ENCODE data around the gene SON.
"Not testable (repeated sequence)": the region's sequence is repeated elsewhere in the genome, so short reads cannot be mapped to it uniquely, and the experiment has no call there.

The SON gene

DNA sequence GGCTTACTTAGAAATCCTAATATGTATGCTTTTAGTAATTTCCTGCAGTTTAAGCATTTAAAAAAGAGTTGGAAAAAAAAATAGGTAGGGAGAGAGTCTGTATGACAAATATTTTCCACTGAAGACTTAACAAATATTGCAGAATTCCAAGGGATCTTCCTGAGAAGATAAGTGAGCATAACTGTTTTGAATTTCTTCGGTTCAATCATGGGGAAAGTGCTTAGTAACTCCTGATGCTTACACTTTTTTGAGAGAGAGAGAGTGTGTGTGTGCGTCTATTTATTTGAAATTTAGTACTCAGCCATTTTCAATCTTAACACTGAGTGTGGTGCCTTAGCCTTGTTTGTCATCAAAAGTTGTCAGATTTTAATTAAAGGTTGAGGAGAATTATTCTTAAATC is 18.5 kb downstream of the SON start:
- H3K27ac ChIP-seq (ENCODE audit: low read depth, low read length): no peak overlapping the region
- no peak overlapping the region for H3K4me3 ChIP-seq (ENCODE audit: low read length)
- H3K9ac ChIP-seq (ENCODE audit: low read length): no peak overlapping the region
- peaks cover 23% of the 10 kb centered on the region for H3K36me3 ChIP-seq (ENCODE audit: control insufficient read depth, insufficient read depth, low read length)
- no peaks in the 10 kb centered on the region for H3K27me3 ChIP-seq (ENCODE audit: control insufficient read depth, insufficient read depth, low read length)
- peaks cover 8% of the 10 kb centered on the region for H3K4me1 ChIP-seq (ENCODE audit: control insufficient read depth, insufficient read depth, low read length)

DNA sequence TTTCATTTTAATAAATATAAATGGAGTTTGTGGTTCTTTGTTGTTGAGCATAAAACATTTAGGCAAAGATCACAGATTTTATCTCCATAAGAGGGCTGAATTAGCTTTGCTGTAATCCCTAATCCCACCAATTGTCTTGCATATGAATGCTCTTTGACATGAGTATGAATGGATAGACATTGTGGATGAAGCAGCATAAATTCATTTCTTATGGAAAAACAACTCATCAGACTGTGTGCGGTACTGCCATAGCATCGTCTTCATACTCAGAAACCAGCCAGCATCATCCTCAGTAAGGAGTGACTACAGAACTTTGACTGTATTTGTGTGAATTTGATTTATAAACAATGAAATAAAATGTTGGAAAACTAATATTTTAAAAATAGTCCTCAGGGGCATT is 19.6 kb downstream of the SON start:
- H3K27ac ChIP-seq (ENCODE audit: low read depth, low read length): no peak overlapping the region
- no peaks in the 10 kb centered on the region for H3K27me3 ChIP-seq (ENCODE audit: control insufficient read depth, insufficient read depth, low read length)
- H3K4me3 ChIP-seq (ENCODE audit: low read length): no peak overlapping the region
- H3K9ac ChIP-seq (ENCODE audit: low read length): no peak overlapping the region
- H3K36me3 ChIP-seq (ENCODE audit: control insufficient read depth, insufficient read depth, low read length): peaks cover 23% of the 10 kb centered on the region
- peaks cover 8% of the 10 kb centered on the region for H3K4me1 ChIP-seq (ENCODE audit: control insufficient read depth, insufficient read depth, low read length)

DNA sequence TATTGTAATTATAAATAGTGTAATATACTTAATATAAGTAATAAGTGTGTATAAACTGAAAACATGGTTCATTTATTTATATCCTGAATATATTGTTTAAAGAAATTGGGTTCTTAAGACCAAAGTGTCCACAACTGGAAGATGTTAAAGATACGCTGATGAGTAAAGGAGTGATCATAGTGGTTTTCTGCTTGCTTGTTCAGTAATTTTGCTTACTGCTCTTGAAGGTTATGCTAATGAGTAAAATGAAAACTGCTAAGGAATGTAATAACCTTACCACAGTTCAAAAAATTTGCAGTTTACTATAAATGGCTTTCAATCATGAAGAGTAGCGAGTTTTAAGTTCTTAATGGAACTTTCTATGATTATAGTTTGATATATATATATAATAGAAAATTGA is 23.7 kb downstream of the SON start:
- Histone ChIP-seq H3K27ac (ENCODE audit: low read depth, low read length) (no peak overlapping the region), H3K4me1 (ENCODE audit: control insufficient read depth, insufficient read depth, low read length) (no peaks in the 10 kb centered on the region), H3K36me3 (ENCODE audit: control insufficient read depth, insufficient read depth, low read length) (peaks cover 15% of the 10 kb centered on the region), H3K4me3 (ENCODE audit: low read length) (no peak overlapping the region), H3K9ac (ENCODE audit: low read length) (no peak overlapping the region), H3K27me3 (ENCODE audit: control insufficient read depth, insufficient read depth, low read length) (no peaks in the 10 kb centered on the region)

DNA sequence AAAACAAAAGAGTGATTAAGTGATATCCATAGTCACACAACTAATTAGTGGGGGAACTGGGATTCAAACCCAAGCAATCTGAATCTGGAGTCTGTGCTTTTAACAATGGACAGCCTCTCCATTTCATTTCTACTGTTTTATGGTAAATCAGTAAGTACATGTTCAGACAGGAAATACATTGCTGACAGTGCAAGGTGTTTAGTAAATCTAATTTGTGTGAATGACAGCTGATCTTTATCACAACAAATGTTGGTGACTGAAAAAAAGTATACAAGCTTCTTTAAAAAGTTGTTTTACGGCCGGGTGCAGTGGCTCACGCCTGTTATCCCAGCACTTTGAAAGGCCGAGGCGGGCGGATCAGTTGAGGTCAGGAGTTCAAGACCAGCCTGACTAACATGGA is 25.1 kb downstream of the SON start:
- Histone ChIP-seq H3K4me1 (ENCODE audit: control insufficient read depth, insufficient read depth, low read length) (peaks cover 2% of the 10 kb centered on the region), H3K4me3 (ENCODE audit: low read length) (no peak overlapping the region), H3K27ac (ENCODE audit: low read depth, low read length) (no peak overlapping the region), H3K36me3 (ENCODE audit: control insufficient read depth, insufficient read depth, low read length) (peaks cover 17% of the 10 kb centered on the region), H3K27me3 (ENCODE audit: control insufficient read depth, insufficient read depth, low read length) (no peaks in the 10 kb centered on the region), H3K9ac (ENCODE audit: low read length) (no peak overlapping the region)

DNA sequence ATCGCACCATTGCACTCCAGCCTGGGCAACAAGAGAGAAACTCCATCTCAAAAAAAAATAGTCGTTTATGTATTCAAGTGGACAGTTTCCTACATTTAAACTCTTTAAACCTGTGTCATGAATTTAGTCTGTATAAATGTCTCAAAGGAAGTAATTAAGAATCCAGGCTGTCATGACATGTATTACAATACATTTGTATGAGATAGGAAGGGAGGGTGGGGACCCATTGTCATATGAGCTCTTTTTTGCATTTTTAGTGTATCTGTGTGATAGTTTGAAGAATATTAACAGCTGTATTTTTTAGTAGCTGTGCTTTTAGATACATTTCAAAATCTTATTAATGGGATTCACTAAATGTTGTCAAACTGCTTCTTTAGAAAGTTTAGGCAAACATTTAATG is 25.6 kb downstream of the SON start:
- peaks cover 17% of the 10 kb centered on the region for H3K36me3 ChIP-seq (ENCODE audit: control insufficient read depth, insufficient read depth, low read length)
- no peak overlapping the region for H3K9ac ChIP-seq (ENCODE audit: low read length)
- H3K4me1 ChIP-seq (ENCODE audit: control insufficient read depth, insufficient read depth, low read length): peaks cover 2% of the 10 kb centered on the region
- no peak overlapping the region for H3K27ac ChIP-seq (ENCODE audit: low read depth, low read length)
- no peak overlapping the region for H3K4me3 ChIP-seq (ENCODE audit: low read length)
- H3K27me3 ChIP-seq (ENCODE audit: control insufficient read depth, insufficient read depth, low read length): no peaks in the 10 kb centered on the region

DNA sequence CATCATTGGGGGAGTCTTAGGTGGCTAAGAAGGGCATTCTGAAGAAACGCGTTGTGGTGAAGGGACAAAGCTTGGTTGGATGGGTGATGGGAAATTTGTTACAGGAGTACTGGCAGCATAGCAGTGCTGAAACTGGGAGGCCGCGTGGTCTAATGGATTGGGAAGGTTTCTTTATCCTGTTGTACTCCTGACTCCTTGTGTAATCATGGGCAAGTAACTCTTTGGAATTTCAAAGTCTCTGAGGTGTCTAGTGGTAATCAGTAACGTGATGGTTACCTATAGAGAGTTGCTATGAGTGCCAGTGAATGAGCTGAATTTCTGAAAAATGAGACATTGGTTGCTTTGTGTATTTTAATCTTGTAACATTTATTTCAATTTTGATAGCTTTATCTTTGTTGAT is 27.2 kb downstream of the SON start:
- peaks cover 2% of the 10 kb centered on the region for H3K4me1 ChIP-seq (ENCODE audit: control insufficient read depth, insufficient read depth, low read length)
- no peaks in the 10 kb centered on the region for H3K27me3 ChIP-seq (ENCODE audit: control insufficient read depth, insufficient read depth, low read length)
- no peak overlapping the region for H3K27ac ChIP-seq (ENCODE audit: low read depth, low read length)

DNA sequence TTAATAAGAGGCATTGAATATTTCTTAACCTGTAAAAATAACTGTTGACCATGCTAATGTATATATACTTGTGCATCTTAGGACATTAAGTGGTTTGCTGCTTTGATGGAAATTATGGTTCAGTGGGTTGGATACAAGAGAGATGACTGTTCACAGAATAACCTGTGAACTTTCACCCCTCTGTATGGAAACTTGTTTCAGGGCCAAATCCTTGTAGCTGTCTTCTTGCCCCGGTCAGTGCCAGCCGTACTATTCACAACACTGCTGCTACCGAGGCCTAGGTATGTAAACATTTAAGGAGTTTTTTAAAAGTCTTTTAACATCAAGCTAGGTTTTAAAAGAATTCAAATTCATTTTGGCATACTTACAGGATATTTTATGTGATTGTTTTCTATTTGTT is 29.5 kb downstream of the SON start:
- no peak overlapping the region for H3K4me3 ChIP-seq (ENCODE audit: low read length)
- H3K9ac ChIP-seq (ENCODE audit: low read length): no peak overlapping the region
- H3K27ac ChIP-seq (ENCODE audit: low read depth, low read length): no peak overlapping the region
- H3K27me3 ChIP-seq (ENCODE audit: control insufficient read depth, insufficient read depth, low read length): no peaks in the 10 kb centered on the region
- H3K4me1 ChIP-seq (ENCODE audit: control insufficient read depth, insufficient read depth, low read length): peaks cover 2% of the 10 kb centered on the region
- H3K36me3 ChIP-seq (ENCODE audit: control insufficient read depth, insufficient read depth, low read length): peaks cover 25% of the 10 kb centered on the region

More for the DNA sequence above, 27.2 kb downstream of the SON start:
- no peak overlapping the region for H3K4me3 ChIP-seq (ENCODE audit: low read length)
- H3K9ac ChIP-seq (ENCODE audit: low read length): no peak overlapping the region
- peaks cover 22% of the 10 kb centered on the region for H3K36me3 ChIP-seq (ENCODE audit: control insufficient read depth, insufficient read depth, low read length)

DNA sequence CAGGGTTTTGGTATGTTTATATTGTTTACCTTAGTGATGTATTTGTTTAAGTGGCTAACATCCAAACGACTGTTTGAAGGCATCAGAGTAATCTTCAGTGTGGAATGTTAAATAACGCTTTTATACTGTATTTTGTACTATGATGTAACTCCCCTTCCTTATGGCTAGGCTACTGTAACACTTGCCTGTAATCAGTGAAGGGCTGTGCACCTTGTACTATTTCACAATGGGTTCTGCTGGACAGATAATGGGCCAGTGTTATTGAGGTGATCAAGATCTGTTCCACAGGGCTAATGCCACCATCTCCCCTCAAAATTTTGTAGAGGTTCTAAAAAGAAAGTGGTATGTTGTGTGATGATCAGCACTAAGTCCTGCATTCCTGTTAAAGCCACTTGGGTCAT is 33.9 kb downstream of the SON start:
- H3K27ac ChIP-seq (ENCODE audit: low read depth, low read length); H3K27me3 ChIP-seq (ENCODE audit: control insufficient read depth, insufficient read depth, low read length); H3K4me3 ChIP-seq (ENCODE audit: low read length); H3K4me1 ChIP-seq (ENCODE audit: control insufficient read depth, insufficient read depth, low read length); H3K9ac ChIP-seq (ENCODE audit: low read length): not testable (repeated sequence)
- H3K36me3 ChIP-seq (ENCODE audit: control insufficient read depth, insufficient read depth, low read length): peaks cover 12% of the 10 kb centered on the region

DNA sequence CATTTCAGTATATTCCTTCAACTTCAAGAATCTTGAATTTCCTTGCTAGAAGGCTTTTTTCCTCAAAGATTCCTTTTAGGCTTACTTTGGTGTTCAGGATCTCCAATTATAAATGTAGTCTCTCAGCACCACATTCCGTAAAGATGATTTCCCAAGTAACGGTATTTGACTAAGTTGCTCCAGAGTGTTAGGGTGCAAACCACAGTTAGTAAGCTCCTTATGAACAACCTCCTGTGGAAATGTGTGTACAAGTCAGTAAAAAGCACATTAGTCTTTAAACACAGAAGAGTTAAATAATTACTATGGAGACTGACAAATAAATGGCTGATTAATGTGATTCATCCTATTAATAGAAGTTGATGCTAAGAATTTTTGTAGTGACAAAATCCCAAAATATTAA is 35.4 kb downstream of the SON start:
- H3K36me3 ChIP-seq (ENCODE audit: control insufficient read depth, insufficient read depth, low read length): peaks cover 11% of the 10 kb centered on the region
- H3K4me1 ChIP-seq (ENCODE audit: control insufficient read depth, insufficient read depth, low read length): no peaks in the 10 kb centered on the region
- no peaks in the 10 kb centered on the region for H3K27me3 ChIP-seq (ENCODE audit: control insufficient read depth, insufficient read depth, low read length)
- no peak overlapping the region for H3K27ac ChIP-seq (ENCODE audit: low read depth, low read length)
- H3K9ac ChIP-seq (ENCODE audit: low read length): no peak overlapping the region
- no peak overlapping the region for H3K4me3 ChIP-seq (ENCODE audit: low read length)

DNA sequence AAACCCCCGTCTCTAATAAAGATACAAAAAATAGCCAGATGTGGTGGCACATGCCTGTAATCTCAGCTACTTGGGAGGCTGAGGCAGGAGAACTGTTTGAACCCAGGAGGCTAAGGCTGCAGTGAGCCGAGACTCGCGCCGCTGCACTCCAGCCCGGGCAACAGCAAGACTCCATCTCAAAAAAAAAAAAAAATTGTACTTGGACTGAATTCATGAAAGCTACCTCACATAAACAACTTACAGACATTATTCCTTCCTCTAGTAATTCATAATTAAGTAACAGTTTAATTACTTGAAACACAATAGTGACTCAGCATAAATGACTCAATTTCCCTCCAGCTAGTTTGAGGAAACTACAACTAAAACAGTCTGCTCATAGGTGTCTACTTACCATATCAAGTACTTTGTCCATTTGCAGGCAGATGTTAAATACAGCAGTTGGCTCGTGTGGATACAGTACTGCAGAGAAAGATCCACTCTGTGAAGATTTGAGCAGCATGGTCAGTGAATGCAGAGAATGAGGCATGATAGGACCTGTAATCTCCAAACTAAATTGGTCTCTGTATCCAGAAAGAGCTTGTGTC is 36.2 kb downstream of the SON start:
- no peak overlapping the region for H3K27ac ChIP-seq (ENCODE audit: low read depth, low read length)
- H3K4me3 ChIP-seq (ENCODE audit: low read length): no peak overlapping the region
- no peak overlapping the region for H3K9ac ChIP-seq (ENCODE audit: low read length)
- H3K4me1 ChIP-seq (ENCODE audit: control insufficient read depth, insufficient read depth, low read length): no peaks in the 10 kb centered on the region
- H3K27me3 ChIP-seq (ENCODE audit: control insufficient read depth, insufficient read depth, low read length): no peaks in the 10 kb centered on the region
- H3K36me3 ChIP-seq (ENCODE audit: control insufficient read depth, insufficient read depth, low read length): peaks cover 6% of the 10 kb centered on the region

DNA sequence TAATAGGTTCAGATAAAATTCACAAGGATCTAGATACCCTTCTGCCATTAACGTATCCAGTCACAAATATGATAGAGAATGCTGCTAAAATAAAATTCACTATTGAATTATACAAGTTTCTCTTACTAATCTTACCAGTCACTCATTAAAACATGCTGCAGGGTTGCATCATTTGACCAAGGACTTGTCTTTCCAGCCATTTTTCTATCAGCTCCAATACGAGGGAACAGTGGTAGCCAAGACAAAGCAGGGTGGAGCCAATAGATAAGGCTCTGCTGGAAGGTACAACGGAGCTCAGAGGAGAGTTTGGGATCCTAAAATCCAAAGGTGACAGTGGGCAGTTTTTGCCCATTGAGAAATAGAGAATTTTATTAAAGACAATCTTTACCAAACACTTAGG is 41.6 kb downstream of the SON start:
- Histone ChIP-seq H3K9ac (ENCODE audit: low read length) (no peak overlapping the region), H3K4me1 (ENCODE audit: control insufficient read depth, insufficient read depth, low read length) (no peaks in the 10 kb centered on the region), H3K27me3 (ENCODE audit: control insufficient read depth, insufficient read depth, low read length) (no peaks in the 10 kb centered on the region), H3K27ac (ENCODE audit: low read depth, low read length) (no peak overlapping the region), H3K4me3 (ENCODE audit: low read length) (no peak overlapping the region), H3K36me3 (ENCODE audit: control insufficient read depth, insufficient read depth, low read length) (no peaks in the 10 kb centered on the region)

DNA sequence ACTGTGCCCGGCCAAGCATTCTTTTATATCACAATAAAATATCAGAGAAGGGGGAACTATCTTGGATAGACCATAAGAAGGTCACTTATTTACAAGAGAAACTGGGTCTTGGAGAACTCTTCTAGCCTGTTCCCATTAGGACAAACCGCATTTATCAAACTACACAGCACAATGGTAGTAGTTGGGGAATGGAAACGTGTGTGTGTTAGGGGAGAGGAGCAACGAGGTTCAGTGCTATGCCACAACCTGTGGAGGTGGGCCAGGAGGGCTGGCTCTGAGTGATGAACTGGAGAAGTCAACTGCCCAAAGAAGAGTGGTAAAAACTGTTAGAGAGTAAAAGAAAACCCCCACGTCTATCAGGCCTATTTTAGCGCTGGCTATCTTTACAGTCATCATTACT is 44.1 kb downstream of the SON start:
- Histone ChIP-seq H3K36me3 (ENCODE audit: control insufficient read depth, insufficient read depth, low read length) (no peaks in the 10 kb centered on the region), H3K27me3 (ENCODE audit: control insufficient read depth, insufficient read depth, low read length) (no peaks in the 10 kb centered on the region), H3K4me3 (ENCODE audit: low read length) (no peak overlapping the region), H3K9ac (ENCODE audit: low read length) (no peak overlapping the region), H3K4me1 (ENCODE audit: control insufficient read depth, insufficient read depth, low read length) (no peaks in the 10 kb centered on the region), H3K27ac (ENCODE audit: low read depth, low read length) (no peak overlapping the region)

DNA sequence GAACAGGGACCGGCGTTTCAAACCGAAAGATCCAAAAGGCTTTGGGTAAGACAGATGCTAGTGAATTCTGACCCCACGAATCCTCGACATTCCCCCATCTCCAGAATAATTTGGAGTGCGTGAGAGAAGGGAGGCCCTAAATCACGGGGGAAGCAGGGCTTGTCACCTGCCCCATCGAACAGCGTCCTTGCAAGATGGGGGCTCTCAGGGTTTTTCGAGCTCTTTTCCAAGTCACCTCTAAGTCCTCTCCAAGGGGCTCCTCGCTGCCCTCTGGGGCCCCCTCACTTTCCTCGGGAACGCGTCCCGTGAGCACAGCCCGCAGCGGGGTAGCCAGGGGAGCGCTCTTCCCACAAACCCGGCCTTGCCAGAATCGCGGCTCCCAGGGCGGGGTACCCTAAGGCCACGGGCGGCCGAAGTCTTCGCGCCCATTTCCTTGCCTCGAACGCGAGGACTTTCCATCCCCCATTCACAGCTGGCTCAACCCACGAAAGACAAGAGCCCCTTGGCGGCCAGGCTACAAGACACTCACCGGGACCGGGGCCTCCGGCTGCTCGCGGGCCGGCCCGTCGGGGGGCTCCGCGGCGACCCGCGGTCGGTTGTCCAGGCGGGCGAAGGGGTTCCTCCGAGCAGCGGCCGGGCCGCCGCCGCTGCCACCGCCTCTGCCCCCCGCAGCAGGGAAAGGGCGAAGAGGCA is 45.1 kb downstream of the SON start:
- Histone ChIP-seq H3K27me3 (ENCODE audit: control insufficient read depth, insufficient read depth, low read length) (no peaks in the 10 kb centered on the region), H3K9ac (ENCODE audit: low read length) (peak overlapping the region; percentile 56), H3K36me3 (ENCODE audit: control insufficient read depth, insufficient read depth, low read length) (no peaks in the 10 kb centered on the region), H3K4me3 (ENCODE audit: low read length) (peak overlapping the region; percentile 95), H3K27ac (ENCODE audit: low read depth, low read length) (peak overlapping the region; percentile 68), H3K4me1 (ENCODE audit: control insufficient read depth, insufficient read depth, low read length) (no peaks in the 10 kb centered on the region)

All from rectal smooth muscle tissue (tissue), 1 donor.